Esophagus (tissue), 2 donors: ENCODE results near the gene MRPL53. TPM values are rescaled to one million over a fixed set of nuclear protein-coding genes. Genes with fewer than 3 reads are reported as not detected.

Experiments used
- polyA plus RNA-seq, 2 donors: library from polyadenylated mRNA; stranded (reverse); fragments of 200-250 nt; gene quantifications; one replicate each; pipeline ENCODE4 v1.2.3, GENCODE V29; 2013
- donor health status: healthy with polysubstance abuse.
- donor health status: Bipolar disorder and iron deficiency.

The MRPL53 gene
- polyA plus RNA-seq, 2 donors = 60.6 to 72.3 TPM

Other genes starting within 250 kb of the MRPL53 start
- gene SLC4A5, start 129.3 kb downstream of the MRPL53 start, polyA plus RNA-seq = under 1 TPM; 0.28 to 0.33 TPM
- 10 to 100 TPM; 60.8 to 83.3 TPM for gene DCTN1, start 92.4 kb downstream of the MRPL53 start, polyA plus RNA-seq
- gene C2orf81, start 51.1 kb downstream of the MRPL53 start, polyA plus RNA-seq = under 1 TPM; 0.81 to 0.92 TPM
- gene WDR54, start 51.0 kb downstream of the MRPL53 start, polyA plus RNA-seq = 1 to 10 TPM; 3.5 to 5.4 TPM
- 10 to 100 TPM; 20.2 to 20.8 TPM for gene RTKN, start 30.7 kb downstream of the MRPL53 start, polyA plus RNA-seq
- gene INO80B, start 17.6 kb downstream of the MRPL53 start, polyA plus RNA-seq = 10 to 100 TPM; 33.4 to 44.9 TPM
- 10 to 100 TPM; 41.3 to 50.1 TPM for gene WBP1, start 14.2 kb downstream of the MRPL53 start, polyA plus RNA-seq
- 10 to 100 TPM; 21.3 to 26.8 TPM for gene MOGS, start 7.3 kb downstream of the MRPL53 start, polyA plus RNA-seq
- gene CCDC142, start 10.3 kb upstream of the MRPL53 start, polyA plus RNA-seq = 10 to 100 TPM in 1 of 2 donors, 1 to 10 TPM in 1; 4.3 to 10.3 TPM
- 10 to 100 TPM in 1 of 2 donors, 1 to 10 TPM in 1; 9.7 to 13.4 TPM for gene TTC31, start 10.4 kb upstream of the MRPL53 start, polyA plus RNA-seq
- under 1 TPM; 0.12 to 0.18 TPM for gene LBX2, start 26.9 kb upstream of the MRPL53 start, polyA plus RNA-seq
- 10 to 100 TPM; 16.1 to 18.2 TPM for gene PCGF1, start 35.0 kb upstream of the MRPL53 start, polyA plus RNA-seq
- under 1 TPM in 1 of 2 donors, not detected in 1; 0.01 TPM for gene TLX2, start 41.8 kb upstream of the MRPL53 start, polyA plus RNA-seq
- 1 to 10 TPM; 3.4 to 7.3 TPM for gene DQX1, start 53.6 kb upstream of the MRPL53 start, polyA plus RNA-seq
- gene AUP1, start 57.0 kb upstream of the MRPL53 start, polyA plus RNA-seq = 100 to 1,000 TPM; 116 to 186 TPM
- gene HTRA2, start 57.3 kb upstream of the MRPL53 start, polyA plus RNA-seq = 10 to 100 TPM; 15.8 to 21.0 TPM
- under 1 TPM; 0.71 to 0.79 TPM for gene LOXL3, start 81.3 kb upstream of the MRPL53 start, polyA plus RNA-seq
- 1 to 10 TPM; 1.6 to 2.5 TPM for gene DOK1, start 82.0 kb upstream of the MRPL53 start, polyA plus RNA-seq
- gene M1AP, start 175.7 kb upstream of the MRPL53 start, polyA plus RNA-seq = under 1 TPM; 0.04 to 0.10 TPM
- under 1 TPM; 0.55 to 0.59 TPM for gene SEMA4F, start 181.6 kb upstream of the MRPL53 start, polyA plus RNA-seq